ENCODE measurements around the gene SERP2. TPM values are rescaled to one million over a fixed set of nuclear protein-coding genes. Genes with fewer than 3 reads are reported as not detected.

Gene SERP2
- total RNA-seq, 1 experiment from 2014 or later, result 1.8 TPM

- H3K36me3 Mint-ChIP-seq (ENCODE audit: insufficient read depth in 1 of 3, low read depth in 3 of 3), result peaks cover 0 to 5% (median 0%) of the 10 kb centered on the region in 3 experiments; a peak in 1 of 7 replicates
- H3K4me1 Mint-ChIP-seq, result peaks cover 41 to 50% of the 10 kb centered on the region in 2 experiments
- no CpG with 5 or more reads among the region's 4 CpGs for WGBS (ENCODE audit: extremely low coverage, insufficient read length, low lambda C conversion rate)
Observed at GRCh38 chr13:44409595-44409994, 36.0 kb downstream of the SERP2 start.

More at GRCh38 chr13:44409595-44409994, 36.0 kb downstream of the SERP2 start:
- H3K4ac ChIP-seq (ENCODE audit: low read depth, low read length), result no peak overlapping the region
- H4K8ac ChIP-seq (replicated peaks; ENCODE audit: insufficient read length, low read depth, low read length), result no peak overlapping the region
- Mint-ChIP-seq H3K4me3 (no peak overlapping the region), H3K27ac (no peak overlapping the region), H3K9me3 (peaks cover 0 to 3% of the 10 kb centered on the region in 2 experiments; a peak in 1 of 5 replicates), H3K27me3 (ENCODE audit: low read depth) (peaks cover 17% of the 10 kb centered on the region)
- no peak overlapping the region for H2BK120ac ChIP-seq (ENCODE audit: low read depth, low read length, poor library complexity, severe bottlenecking)
- H3K79me2 ChIP-seq (ENCODE audit: insufficient read depth, low read length), result no peaks in the 10 kb centered on the region
- no peak overlapping the region for H3T11ph ChIP-seq (ENCODE audit: low read length)
- no peak overlapping the region for H3K9ac ChIP-seq (ENCODE audit: extremely low read depth, insufficient read length, low read length)
- H3K23ac ChIP-seq (ENCODE audit: insufficient read length, low read depth, low read length), result no peak overlapping the region
- no peak overlapping the region for H2AK5ac ChIP-seq (ENCODE audit: insufficient read length, low read length)
- no peak overlapping the region for H3K27ac ChIP-seq (ENCODE audit: insufficient read length, low read depth, low read length)
- H2AFZ ChIP-seq (ENCODE audit: low read length), result no peak overlapping the region
- peaks cover 6% of the 10 kb centered on the region for H3K23me2 ChIP-seq (ENCODE audit: insufficient read length, low read depth, low read length, poor library complexity, severe bottlenecking)
- H2BK20ac ChIP-seq (ENCODE audit: low read depth, low read length, poor library complexity, severe bottlenecking), result no peak overlapping the region
- H3K9me3 ChIP-seq (ENCODE audit: control insufficient read depth, low read depth, low read length), result no peaks in the 10 kb centered on the region
- no peak overlapping the region for H2BK5ac ChIP-seq (ENCODE audit: insufficient read length, low read length)
- no peak overlapping the region for H3K14ac ChIP-seq (ENCODE audit: insufficient read depth, low read length)
- H3K18ac ChIP-seq (ENCODE audit: insufficient read length, low read depth, low read length), result no peak overlapping the region
- H2BK15ac ChIP-seq (ENCODE audit: low read depth, low read length), result no peak overlapping the region
- no peak for TF ChIP-seq CTCF (conservative IDR thresholded peaks at IDR 0.05)
- no peak overlapping the region for H3K56ac ChIP-seq (ENCODE audit: insufficient read length, low read depth, low read length)
- peaks cover 4% of the 10 kb centered on the region; the same call in 1 of the 2 replicates for H3K4me1 ChIP-seq (ENCODE audit: insufficient read depth, low read length)
- H4K91ac ChIP-seq (ENCODE audit: insufficient read length, low read depth, low read length), result no peak overlapping the region
- no peak overlapping the region for H2BK12ac ChIP-seq (ENCODE audit: insufficient read length, low read depth, low read length)
- H3K4me2 ChIP-seq (ENCODE audit: insufficient read depth, insufficient read length, low read length), result no peak overlapping the region
- H4K20me1 ChIP-seq (ENCODE audit: control insufficient read depth, insufficient read depth, insufficient read length), result no peaks in the 10 kb centered on the region
- no peak for DNase-seq
- no peak overlapping the region for H4K5ac ChIP-seq (ENCODE audit: insufficient read length, low read depth, low read length)
- H3K79me1 ChIP-seq (ENCODE audit: insufficient read depth, low read depth, low read length, poor library complexity, severe bottlenecking), result no peaks in the 10 kb centered on the region
- no peaks in the 10 kb centered on the region for H3K27me3 ChIP-seq (ENCODE audit: insufficient read depth, low read length)
